OCI-M1 (cell line): Measurements from ENCODE around the gene WDR64.
A peak's percentile ranks its signal among the peaks of the same experiment; 100 is the strongest.

Experiments
- DNase-seq: peaks from one replicate; lab custom pipeline; 2025; lab: John Stamatoyannopoulos, UW

WDR64 gene

GRCh38 chr1:241631674-241632073, 20.4 kb upstream of the WDR64 start:
- no peak for DNase-seq

GRCh38 chr1:241632987-241633386, 19.1 kb upstream of the WDR64 start:
- DNase-seq, result no peak

GRCh38 chr1:241635556-241636152, 16.4 kb upstream of the WDR64 start:
- no peak for DNase-seq

GRCh38 chr1:241636291-241636690, 15.8 kb upstream of the WDR64 start:
- no peak for DNase-seq

GRCh38 chr1:241637046-241637590, 15.0 kb upstream of the WDR64 start:
- no peak for DNase-seq

GRCh38 chr1:241637604-241638003, 14.5 kb upstream of the WDR64 start:
- peak; percentile 66 for DNase-seq

- DNase-seq, result peak; percentile 66
Observed at GRCh38 chr1:241638099-241638682, 13.9 kb upstream of the WDR64 start.

GRCh38 chr1:241638909-241639622, 13.0 kb upstream of the WDR64 start:
- peak; percentile 70 for DNase-seq

GRCh38 chr1:241639623-241640148, 12.4 kb upstream of the WDR64 start:
- peak; percentile 80 for DNase-seq

- peak; percentile 96 for DNase-seq
Observed at GRCh38 chr1:241640149-241640866, 11.8 kb upstream of the WDR64 start, which contains the start of the genes CHML and OPN3. CHML (minus strand) TSS chr1:241640369; CDS start chr1:241635766, 4,603 bp downstream. OPN3 (minus strand) TSS chr1:241640369; CDS start chr1:241640254, 115 bp downstream.

GRCh38 chr1:241640867-241641622, 11.0 kb upstream of the WDR64 start:
- DNase-seq, result peak; percentile 49

- DNase-seq, result no peak
Observed at GRCh38 chr1:241641773-241642592, 10.1 kb upstream of the WDR64 start.

- DNase-seq, result no peak
Observed at GRCh38 chr1:241642593-241642944, 9.5 kb upstream of the WDR64 start.

GRCh38 chr1:241644259-241644658, 7.8 kb upstream of the WDR64 start:
- no peak for DNase-seq

GRCh38 chr1:241645199-241645598, 6.9 kb upstream of the WDR64 start:
- no peak for DNase-seq

GRCh38 chr1:241646201-241646600, 5.9 kb upstream of the WDR64 start:
- DNase-seq, result no peak

- DNase-seq, result no peak
Observed at GRCh38 chr1:241647658-241648057, 4.4 kb upstream of the WDR64 start.

GRCh38 chr1:241648159-241648558, 3.9 kb upstream of the WDR64 start:
- no peak for DNase-seq

GRCh38 chr1:241654019-241654418, 1.9 kb downstream of the WDR64 start:
- DNase-seq, result peak; percentile 49

GRCh38 chr1:241654641-241655040, 2.6 kb downstream of the WDR64 start:
- DNase-seq, result no peak
